A549 (cell line): ENCODE data around the gene BZW2. TPM values are rescaled to one million over a fixed set of nuclear protein-coding genes. Genes with fewer than 3 reads are reported as not detected.

Source experiments
- ATAC-seq, 2 experiments: fragments of 200-7000 bp in 1 of 2; fragments of >200 bp in 1 of 2; cut with Nextera tagmentation in 1 of 2; cut with Tn5 transposase in 1 of 2; 3 replicates each; pipeline versions ENCODE4 v1.8.0 to v1.9.1; 2018 to 2020; ENCODE audit warnings: mild to moderate bottlenecking in 1 of 2, moderate library complexity in 1 of 2
- CTCF ChIA-PET: fragments of 300-600 bp; sonication (Branson Sonifier 250); formaldehyde crosslinking; extraction: SDS; loops from one replicate; lab custom pipeline; 2021; ENCODE audit warnings: antibody characterized with exemption, inconsistent platforms; lab: Yijun Ruan, JAX
- POLR2A ChIA-PET: fragments of 350-600 bp; formaldehyde crosslinking; extraction: SDS; loops from one replicate; lab custom pipeline; 2021; ENCODE audit warnings: antibody characterized with exemption, inconsistent platforms; lab: Yijun Ruan, JAX
- DNase-seq, 2 experiments: peaks; one replicate each; pipeline versions ENCODE4 v3.0.0 to v3.0.0-alpha.2; 2011 to 2016; ENCODE audit warnings: low read depth in 1 of 2, low spot score in 1 of 2
- FAIRE-seq: peaks from 2 replicates; lab custom pipeline; 2011; peaks lifted over from hg19 to GRCh38; lab: Jason Lieb, UNC
- H3K27ac ChIP-seq, 2 experiments: fragments of >200 bp; sonication (Bioruptor Twin); formaldehyde crosslinking; 3 replicates each; pipeline ENCODE4 v1.5.1; 2016 to 2017
- H3K4me1 ChIP-seq: fragments of >200 bp; sonication (Bioruptor Twin); formaldehyde crosslinking; 3 replicates; pipeline ENCODE4 v1.6.1; 2016
- H3K4me2 ChIP-seq: fragments of >200 bp; sonication (Bioruptor Twin); formaldehyde crosslinking; 3 replicates; pipeline ENCODE4 v1.6.1; 2016
- H3K4me3 ChIP-seq: fragments of >200 bp; sonication (Bioruptor Twin); formaldehyde crosslinking; 3 replicates; pipeline ENCODE4 v1.5.1; 2016
- H3K9me3 ChIP-seq: fragments of >200 bp; sonication (Bioruptor Twin); formaldehyde crosslinking; 3 replicates; pipeline ENCODE4 v1.6.1; 2016
- ATOH8 ChIP-seq: fragments of 250-450 bp; sonication (Bioruptor Pico); IDR thresholded peaks from 2 replicates; pipeline ENCODE4 v1.5.0; 2020; ENCODE audit warnings: low read depth, mild to moderate bottlenecking, moderate library complexity
- CEBPB ChIP-seq, 2 experiments: fragments of >200 bp in 1 of 2; sonication (Bioruptor Twin) in 1 of 2; formaldehyde crosslinking in 1 of 2; IDR thresholded peaks; 2 replicates each; pipeline ENCODE4 v1.6.1; 2012 to 2016
- EHMT2 ChIP-seq: fragments of 200-600 bp; sonication (generic); IDR thresholded peaks from 2 replicates; pipeline ENCODE4 v1.6.1; 2016; ENCODE audit warnings: antibody characterized with exemption, low read depth, mild to moderate bottlenecking, moderate library complexity
- GATA3 ChIP-seq: IDR thresholded peaks from 2 replicates; pipeline ENCODE4 v1.6.1; 2012; ENCODE audit warnings: borderline replicate concordance
- HOXB13 ChIP-seq: fragments of 250-450 bp; sonication (Bioruptor Pico); IDR thresholded peaks from 2 replicates; pipeline ENCODE4 v1.5.0; 2020; ENCODE audit warnings: low read depth, mild to moderate bottlenecking, moderate library complexity
- JUNB ChIP-seq: fragments of >200 bp; sonication (Bioruptor Twin); formaldehyde crosslinking; IDR thresholded peaks from 2 replicates; pipeline ENCODE4 v1.6.1; 2016
- KDM1A ChIP-seq: fragments of 200-600 bp; sonication (generic); IDR thresholded peaks from 2 replicates; pipeline ENCODE4 v1.6.1; 2016; ENCODE audit warnings: low read depth, mild to moderate bottlenecking
- MAZ ChIP-seq: fragments of 150-350 bp; IDR thresholded peaks from 2 replicates; pipeline ENCODE4 v1.6.1; 2014; ENCODE audit warnings: antibody characterized with exemption, low read depth, low read length, borderline replicate concordance
- NFE2L2 ChIP-seq: fragments of 150-350 bp; conservative IDR thresholded peaks from 2 replicates; pipeline ENCODE4 v1.6.1; 2014; ENCODE audit warnings: low read length
- NR3C1 ChIP-seq: fragments of >200 bp; sonication (Bioruptor Twin); formaldehyde crosslinking; IDR thresholded peaks from 3 replicates; pipeline ENCODE4 v1.6.1; 2017
- PBX3 ChIP-seq: IDR thresholded peaks from 2 replicates; pipeline ENCODE4 v1.6.1; 2012
- RNF2 ChIP-seq: fragments of 200-600 bp; sonication (generic); IDR thresholded peaks from 2 replicates; pipeline ENCODE4 v1.6.1; 2016; ENCODE audit warnings: low read depth, mild to moderate bottlenecking, antibody characterized with exemption, moderate library complexity, borderline replicate concordance
- USF2 ChIP-seq: fragments of 450-650 bp; IDR thresholded peaks from 2 replicates; pipeline ENCODE4 v1.6.1; 2014; ENCODE audit warnings: antibody characterized with exemption
- ZSCAN20 ChIP-seq: fragments of 250-450 bp; sonication (Bioruptor Pico); IDR thresholded peaks from 2 replicates; pipeline ENCODE4 v1.8.0; 2022; ENCODE audit warnings: mild to moderate bottlenecking, moderate library complexity
- WGBS: methylation state at CpG from one replicate; pipeline ENCODE4 v1.1.6; 2017; ENCODE audit errors: missing lambda C conversion rate; 5-methylcytosine and 5-hydroxymethylcytosine counted together
- polyA plus RNA-seq, 4 experiments: library from polyadenylated mRNA; depleted of rRNA in 3 of 4; stranded (reverse); fragments of >200 nt; fragmentation: RNase III in 1 of 4; extraction: RNeasy Plus Mini Kit Qiagen cat#74134 plus additional on column Dnase treatment in 1 of 4; gene quantifications; 2 replicates in 3 of 4; 3 replicates in 1 of 4; pipeline ENCODE4 v1.2.3, GENCODE V29; 2011 to 2017
- TF ChIP-seq, protein P1 (sequence below): fragments of 250-450 bp; sonication (Bioruptor Pico); IDR thresholded peaks from 2 replicates; pipeline ENCODE4 v1.5.0; 2021; ENCODE audit warnings: mild to moderate bottlenecking, moderate library complexity, borderline replicate concordance

The BZW2 gene
- polyA plus RNA-seq, 2 of the 4 experiments (the other 2 are of a cell fraction) = 72.4 to 101 TPM

- no peaks in the 10 kb centered on the region for H3K9me3 ChIP-seq
- ATAC-seq = no peak
- H3K27ac ChIP-seq = no peak overlapping the region
- CTCF ChIA-PET = interaction anchor here (1.0 to 1.1 kb wide), 2 partner anchors 85 to 202 kb away, joined by 3 to 4 read pairs; no protein-coding TSS in a partner anchor
- peak; percentile 54 for FAIRE-seq
- H3K4me2 ChIP-seq = no peak overlapping the region
- H3K4me3 ChIP-seq = no peak overlapping the region
- DNase-seq = no peak
- TF ChIP-seq USF2 (no peak), PBX3 (no peak), EHMT2 (no peak), RNF2 (no peak), ATOH8 (CRISPR knock-in tag) (no peak), HOXB13 (no peak), JUNB (no peak), NR3C1 (no peak), NFE2L2 (no peak), CEBPB (IDR thresholded peaks at IDR 0.05) (no peak), KDM1A (no peak)
- peaks cover 15% of the 10 kb centered on the region; the same call in 2 of the 3 replicates for H3K4me1 ChIP-seq
- POLR2A ChIA-PET = no interaction called here
These were observed 69.9 kb downstream of the BZW2 start for GRCh38 chr7:16715928-16716327.

- WGBS = 91% methylated on average over 3 of the region's 3 CpGs
- POLR2A ChIA-PET = no interaction called here
- no peak for FAIRE-seq
These were observed 72.2 kb downstream of the BZW2 start for GRCh38 chr7:16718111-16718656.

GRCh38 chr7:16719699-16720098 lies 73.7 kb downstream of the BZW2 start:
- CTCF ChIA-PET = interaction anchor here (0.6 kb wide), 1 partner anchor 101 kb away, joined by 3 read pairs; no protein-coding TSS in a partner anchor
- TF ChIP-seq ZSCAN20 (CRISPR knock-in tag) (no peak), GATA3 (no peak)
- TF ChIP-seq, protein P1, sequence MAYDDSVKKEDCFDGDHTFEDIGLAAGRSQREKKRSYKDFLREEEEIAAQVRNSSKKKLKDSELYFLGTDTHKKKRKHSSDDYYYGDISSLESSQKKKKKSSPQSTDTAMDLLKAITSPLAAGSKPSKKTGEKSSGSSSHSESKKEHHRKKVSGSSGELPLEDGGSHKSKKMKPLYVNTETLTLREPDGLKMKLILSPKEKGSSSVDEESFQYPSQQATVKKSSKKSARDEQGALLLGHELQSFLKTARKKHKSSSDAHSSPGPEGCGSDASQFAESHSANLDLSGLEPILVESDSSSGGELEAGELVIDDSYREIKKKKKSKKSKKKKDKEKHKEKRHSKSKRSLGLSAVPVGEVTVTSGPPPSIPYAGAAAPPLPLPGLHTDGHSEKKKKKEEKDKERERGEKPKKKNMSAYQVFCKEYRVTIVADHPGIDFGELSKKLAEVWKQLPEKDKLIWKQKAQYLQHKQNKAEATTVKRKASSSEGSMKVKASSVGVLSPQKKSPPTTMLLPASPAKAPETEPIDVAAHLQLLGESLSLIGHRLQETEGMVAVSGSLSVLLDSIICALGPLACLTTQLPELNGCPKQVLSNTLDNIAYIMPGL = no peak
- peak in 1 of 2 experiments; percentile 51; a peak in 3 of 6 replicates for ATAC-seq
- H3K9me3 ChIP-seq = no peaks in the 10 kb centered on the region
- FAIRE-seq = no peak
- 87% methylated on average over 1 of the region's 1 CpG for WGBS
- DNase-seq = peak in 1 of 2 experiments; percentile 21
- H3K4me3 ChIP-seq = no peak overlapping the region
- H3K4me2 ChIP-seq = peak overlapping the region; percentile 36; the same call in 2 of the 3 replicates
- peak overlapping the region in 1 of 2 experiments; percentile 14; a peak in 2 of 6 replicates for H3K27ac ChIP-seq
- peaks cover 15% of the 10 kb centered on the region; the same call in 2 of the 3 replicates for H3K4me1 ChIP-seq
- POLR2A ChIA-PET = no interaction called here

More at GRCh38 chr7:16718111-16718656, 72.2 kb downstream of the BZW2 start:
- Histone ChIP-seq H3K9me3 (no peaks in the 10 kb centered on the region), H3K4me2 (no peak overlapping the region; the same call in 2 of the 3 replicates), H3K4me3 (no peak overlapping the region), H3K27ac (no peak overlapping the region), H3K4me1 (peaks cover 15% of the 10 kb centered on the region; the same call in 2 of the 3 replicates)
- ATAC-seq (no peak), DNase-seq (no peak)
- CTCF ChIA-PET = interaction anchor here (1.0 kb wide), 1 partner anchor 21 kb away, joined by 3 read pairs; no protein-coding TSS in a partner anchor
- no peak for TF ChIP-seq MAZ
